Stimulated activated CD4-positive, alpha-beta T cell treated with anti-CD3 and anti-CD28 coated beads, Interleukin-15, amount 100 ng/mL, for 24 hours (primary cell): Measurements from ENCODE around the gene GDPD4.

Experiments used
- DNase-seq: peaks from one replicate; pipeline ENCODE4 v3.0.0-alpha.2; 2020

Gene GDPD4

GRCh38 chr11:77171885-77172665 lies 129.4 kb downstream of the GDPD4 start:
- DNase-seq, result no peak

- no peak for DNase-seq
Measured at GRCh38 chr11:77171254-77171653, 130.2 kb downstream of the GDPD4 start.

GRCh38 chr11:77170107-77170506 lies 131.4 kb downstream of the GDPD4 start:
- no peak for DNase-seq

- no peak for DNase-seq
Measured at GRCh38 chr11:77167791-77168190, 133.7 kb downstream of the GDPD4 start.

- no peak for DNase-seq
Measured at GRCh38 chr11:77167111-77167626, 134.3 kb downstream of the GDPD4 start.
